ENCODE results near the gene AKAP9. TPM values are rescaled to one million over a fixed set of nuclear protein-coding genes. Genes with fewer than 3 reads are reported as not detected.
A peak's percentile ranks its signal among the peaks of the same experiment; 100 is the strongest.
"Not testable (repeated sequence)": the region's sequence is repeated elsewhere in the genome, so short reads cannot be mapped to it uniquely, and the experiment has no call there.

AKAP9 gene
- total RNA-seq, 1 donor from 2014 or later: 37.6 TPM

DNA sequence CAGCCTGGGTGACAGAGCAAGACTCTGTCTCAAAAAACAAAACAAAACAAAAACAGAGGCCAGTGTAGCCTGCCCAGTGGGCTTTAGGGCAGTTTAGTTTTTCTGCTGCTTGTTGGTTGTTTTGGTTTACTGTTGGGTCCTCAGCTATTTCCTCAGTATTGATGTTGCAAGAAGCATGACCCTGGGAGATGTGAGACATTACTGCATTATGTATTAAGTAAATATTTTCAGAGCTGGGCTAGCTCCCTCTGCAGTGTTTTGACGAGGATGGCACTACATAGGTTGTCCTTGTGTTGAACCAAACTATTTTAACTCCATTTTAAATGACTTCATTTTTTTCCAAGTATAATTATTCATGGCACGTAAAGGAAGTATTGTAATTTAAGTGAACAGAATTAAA lies 4.8 kb downstream of the AKAP9 start:
- H3K4me1 Mint-ChIP-seq (ENCODE audit: unreplicated experiment): peaks cover 10% of the 10 kb centered on the region
- H3K36me3 Mint-ChIP-seq (ENCODE audit: low read depth, unreplicated experiment): peaks cover 6% of the 10 kb centered on the region
- no peak for DNase-seq (ENCODE audit: low spot score)
- no peak overlapping the region for H3K4me3 Mint-ChIP-seq (ENCODE audit: unreplicated experiment)
- H3K27ac Mint-ChIP-seq (ENCODE audit: unreplicated experiment): no peak overlapping the region
- peaks cover 5% of the 10 kb centered on the region for H3K27me3 Mint-ChIP-seq (ENCODE audit: unreplicated experiment)
- H3K9me3 Mint-ChIP-seq (ENCODE audit: unreplicated experiment): no peaks in the 10 kb centered on the region
- TF ChIP-seq, protein P1, sequence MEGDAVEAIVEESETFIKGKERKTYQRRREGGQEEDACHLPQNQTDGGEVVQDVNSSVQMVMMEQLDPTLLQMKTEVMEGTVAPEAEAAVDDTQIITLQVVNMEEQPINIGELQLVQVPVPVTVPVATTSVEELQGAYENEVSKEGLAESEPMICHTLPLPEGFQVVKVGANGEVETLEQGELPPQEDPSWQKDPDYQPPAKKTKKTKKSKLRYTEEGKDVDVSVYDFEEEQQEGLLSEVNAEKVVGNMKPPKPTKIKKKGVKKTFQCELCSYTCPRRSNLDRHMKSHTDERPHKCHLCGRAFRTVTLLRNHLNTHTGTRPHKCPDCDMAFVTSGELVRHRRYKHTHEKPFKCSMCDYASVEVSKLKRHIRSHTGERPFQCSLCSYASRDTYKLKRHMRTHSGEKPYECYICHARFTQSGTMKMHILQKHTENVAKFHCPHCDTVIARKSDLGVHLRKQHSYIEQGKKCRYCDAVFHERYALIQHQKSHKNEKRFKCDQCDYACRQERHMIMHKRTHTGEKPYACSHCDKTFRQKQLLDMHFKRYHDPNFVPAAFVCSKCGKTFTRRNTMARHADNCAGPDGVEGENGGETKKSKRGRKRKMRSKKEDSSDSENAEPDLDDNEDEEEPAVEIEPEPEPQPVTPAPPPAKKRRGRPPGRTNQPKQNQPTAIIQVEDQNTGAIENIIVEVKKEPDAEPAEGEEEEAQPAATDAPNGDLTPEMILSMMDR (IDR thresholded peaks at IDR 0.05; ENCODE audit: unreplicated experiment): no peak

DNA sequence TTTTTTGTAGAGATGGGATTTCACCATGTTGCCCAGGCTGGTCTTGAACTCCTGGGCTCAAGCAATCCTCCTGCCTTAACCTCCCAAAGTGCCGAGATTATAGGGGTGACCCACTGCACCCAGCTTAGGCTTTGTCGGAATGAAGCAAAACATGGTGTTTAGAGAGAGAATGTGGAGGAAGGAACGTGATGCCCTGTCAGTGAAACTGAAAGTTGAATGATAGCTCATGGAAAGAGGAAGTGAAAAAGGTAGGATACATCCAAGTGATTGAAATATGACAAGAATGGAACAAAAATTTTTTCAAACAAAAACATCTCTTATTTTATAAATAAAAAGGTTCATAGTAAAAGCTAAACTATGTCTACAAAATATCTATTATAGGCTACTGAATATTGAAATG lies 5.9 kb downstream of the AKAP9 start:
- TF ChIP-seq, protein P1 (IDR thresholded peaks at IDR 0.05; ENCODE audit: unreplicated experiment): no peak
- Mint-ChIP-seq H3K4me1 (ENCODE audit: unreplicated experiment) (peaks cover 6% of the 10 kb centered on the region), H3K9me3 (ENCODE audit: unreplicated experiment) (no peaks in the 10 kb centered on the region), H3K27ac (ENCODE audit: unreplicated experiment) (no peak overlapping the region), H3K4me3 (ENCODE audit: unreplicated experiment) (no peak overlapping the region), H3K27me3 (ENCODE audit: unreplicated experiment) (peaks cover 2% of the 10 kb centered on the region), H3K36me3 (ENCODE audit: low read depth, unreplicated experiment) (peaks cover 6% of the 10 kb centered on the region)
- DNase-seq (ENCODE audit: low spot score): no peak

DNA sequence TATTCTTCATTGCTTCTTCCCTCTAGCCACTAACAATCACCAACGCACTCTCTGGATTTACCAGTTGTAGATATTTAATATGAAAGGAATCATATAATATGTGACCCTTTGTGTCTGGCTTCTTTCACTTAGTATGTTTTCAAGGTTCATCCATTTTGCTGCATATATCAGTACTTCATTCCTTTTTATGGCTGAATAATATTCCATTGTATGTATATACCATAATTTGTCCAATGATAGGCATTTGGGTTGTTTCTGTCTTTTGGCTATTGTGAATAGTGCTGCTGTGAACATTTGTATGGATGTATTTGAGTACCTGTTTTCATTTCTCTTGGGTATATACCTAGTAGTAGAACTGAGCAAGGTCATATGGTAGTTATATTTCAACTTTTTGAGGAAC lies 7.3 kb downstream of the AKAP9 start:
- Mint-ChIP-seq H3K4me3 (ENCODE audit: unreplicated experiment) (no peak overlapping the region), H3K27ac (ENCODE audit: unreplicated experiment) (no peak overlapping the region), H3K27me3 (ENCODE audit: unreplicated experiment) (peaks cover 1% of the 10 kb centered on the region), H3K36me3 (ENCODE audit: low read depth, unreplicated experiment) (peaks cover 6% of the 10 kb centered on the region), H3K4me1 (ENCODE audit: unreplicated experiment) (no peaks in the 10 kb centered on the region), H3K9me3 (ENCODE audit: unreplicated experiment) (no peaks in the 10 kb centered on the region)
- TF ChIP-seq, protein P1 (IDR thresholded peaks at IDR 0.05; ENCODE audit: unreplicated experiment): no peak
- no peak for DNase-seq (ENCODE audit: low spot score)

DNA sequence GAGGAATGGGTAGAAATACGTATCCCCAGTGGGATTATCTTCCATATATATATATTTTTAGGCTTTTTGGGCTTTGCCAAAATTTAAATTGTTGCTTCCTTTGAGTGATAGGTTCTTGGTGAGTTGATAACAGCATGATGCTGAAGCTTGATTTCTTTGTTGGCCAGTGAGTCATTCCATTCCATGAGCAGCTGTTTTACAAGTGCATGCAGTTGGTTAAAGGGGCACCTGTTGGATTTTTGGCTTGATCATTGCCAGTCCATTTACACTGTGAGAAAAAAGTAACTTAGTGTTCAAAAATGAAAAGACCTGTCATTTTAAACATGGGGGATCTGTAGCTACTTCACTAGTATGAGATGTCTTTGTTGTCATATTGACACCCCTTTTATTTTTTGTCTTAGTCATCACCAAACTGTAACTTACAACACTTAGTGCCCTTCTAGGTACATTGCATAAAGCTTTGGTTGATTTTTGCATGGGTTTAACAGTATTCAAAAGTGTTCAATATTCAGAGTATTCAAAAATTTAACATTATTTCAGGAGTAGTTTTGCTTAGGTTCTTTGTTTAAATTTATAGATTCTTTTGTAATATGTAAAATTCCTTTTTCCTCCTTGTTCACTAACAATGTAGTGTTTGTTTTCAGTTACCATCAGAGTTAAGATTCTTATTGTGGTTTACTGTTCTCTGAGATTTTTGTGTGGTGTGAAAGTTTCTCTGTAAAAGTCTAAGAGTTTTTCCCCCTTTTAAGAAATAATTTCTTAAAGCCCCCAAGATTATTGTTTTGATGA lies 8.8 kb downstream of the AKAP9 start:
- no peak for DNase-seq (ENCODE audit: low spot score)
- Mint-ChIP-seq H3K4me3 (ENCODE audit: unreplicated experiment) (no peak overlapping the region), H3K27ac (ENCODE audit: unreplicated experiment) (no peak overlapping the region), H3K9me3 (ENCODE audit: unreplicated experiment) (no peaks in the 10 kb centered on the region), H3K36me3 (ENCODE audit: low read depth, unreplicated experiment) (peaks cover 6% of the 10 kb centered on the region), H3K4me1 (ENCODE audit: unreplicated experiment) (no peaks in the 10 kb centered on the region), H3K27me3 (ENCODE audit: unreplicated experiment) (peaks cover 1% of the 10 kb centered on the region)
- TF ChIP-seq, protein P1 (IDR thresholded peaks at IDR 0.05; ENCODE audit: unreplicated experiment): no peak

DNA sequence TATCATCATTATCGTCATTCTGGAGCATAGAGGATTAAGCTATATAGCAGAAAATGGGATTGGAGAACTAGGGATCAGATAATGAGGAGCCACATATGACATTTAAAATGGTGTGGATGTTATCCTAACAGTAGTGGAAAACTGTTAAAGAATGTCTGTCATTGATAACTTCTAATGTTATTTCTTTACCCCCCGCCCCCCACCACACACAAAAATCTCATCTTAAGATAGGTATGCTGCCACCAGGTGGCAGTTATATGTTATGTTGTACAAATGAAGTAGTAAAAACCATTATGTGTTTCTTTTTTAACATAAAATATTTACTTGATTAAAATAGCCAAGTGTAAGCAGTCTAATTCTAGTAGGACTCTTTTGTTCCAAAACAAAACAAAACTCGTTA lies 13.0 kb downstream of the AKAP9 start:
- H3K4me1 Mint-ChIP-seq (ENCODE audit: unreplicated experiment): no peaks in the 10 kb centered on the region
- TF ChIP-seq, protein P1 (IDR thresholded peaks at IDR 0.05; ENCODE audit: unreplicated experiment): peak; percentile 44
- H3K4me3 Mint-ChIP-seq (ENCODE audit: unreplicated experiment): no peak overlapping the region
- no peak overlapping the region for H3K27ac Mint-ChIP-seq (ENCODE audit: unreplicated experiment)
- no peaks in the 10 kb centered on the region for H3K36me3 Mint-ChIP-seq (ENCODE audit: low read depth, unreplicated experiment)
- DNase-seq (ENCODE audit: low spot score): no peak
- H3K9me3 Mint-ChIP-seq (ENCODE audit: unreplicated experiment): no peaks in the 10 kb centered on the region
- H3K27me3 Mint-ChIP-seq (ENCODE audit: unreplicated experiment): no peaks in the 10 kb centered on the region

DNA sequence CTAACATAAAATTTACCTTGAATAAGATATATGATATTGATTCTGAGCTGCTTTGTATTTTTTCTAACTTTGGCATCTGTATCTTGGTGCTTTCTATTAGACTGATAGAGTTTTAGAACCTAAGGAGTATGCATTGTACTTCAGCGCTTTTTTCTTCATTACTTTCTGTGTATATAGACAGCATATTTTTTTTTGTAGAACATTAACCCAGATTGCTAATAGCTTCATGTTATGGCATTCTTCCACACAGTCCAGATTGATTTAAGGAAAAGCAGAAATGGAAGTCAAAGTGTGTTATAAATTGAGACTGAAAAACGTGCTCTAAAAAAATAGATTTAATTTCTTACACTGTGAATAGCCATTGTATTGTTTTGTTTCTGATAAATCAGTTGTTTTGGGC lies 15.8 kb downstream of the AKAP9 start:
- not testable (repeated sequence) for H3K27ac Mint-ChIP-seq (ENCODE audit: unreplicated experiment); H3K27me3 Mint-ChIP-seq (ENCODE audit: unreplicated experiment); H3K9me3 Mint-ChIP-seq (ENCODE audit: unreplicated experiment); DNase-seq (ENCODE audit: low spot score); H3K4me1 Mint-ChIP-seq (ENCODE audit: unreplicated experiment); H3K36me3 Mint-ChIP-seq (ENCODE audit: low read depth, unreplicated experiment); H3K4me3 Mint-ChIP-seq (ENCODE audit: unreplicated experiment)

Data from endothelial cell (in vitro differentiated cells).